Thyroid gland (tissue), 4 donors: Measurements from ENCODE around the gene MTRF1L.

Experiments used
- CTCF ChIP-seq, 6 experiments: fragments of 200-600 bp in 3 of 6; fragments of 450-650 bp in 3 of 6; sonication (generic) in 3 of 6; IDR thresholded peaks; one replicate each; pipeline ENCODE4 v1.5.1; 2016 to 2019; ENCODE audit warnings: antibody characterized with exemption in 6 of 6, mild to moderate bottlenecking in 2 of 6, inconsistent platforms in 1 of 6, moderate library complexity in 1 of 6
- POLR2A ChIP-seq, 2 donors: fragments of 450-650 bp; IDR thresholded peaks; one replicate each; pipeline ENCODE4 v1.6.1; 2017; ENCODE audit warnings: antibody characterized with exemption in 2 of 2, mild to moderate bottlenecking in 2 of 2, moderate library complexity in 1 of 2

GRCh38 chr6:152946484-152946883, 56.0 kb downstream of the MTRF1L start:
- TF ChIP-seq POLR2A (IDR thresholded peaks at IDR 0.05) (no peak), CTCF (IDR thresholded peaks at IDR 0.05) (no peak)
